ENCODE measurements around the gene SERINC3. TPM values are rescaled to one million over a fixed set of nuclear protein-coding genes. Genes with fewer than 3 reads are reported as not detected.

SERINC3 gene
- total RNA-seq, 3 donors from 2014 or later: 34.6 to 44.1 (median 37.9) TPM

- Mint-ChIP-seq H3K36me3 (ENCODE audit: insufficient read depth) (no peaks in the 10 kb centered on the region), H3K9me3 (no peaks in the 10 kb centered on the region), H3K27me3 (ENCODE audit: low read depth) (peaks cover 9% of the 10 kb centered on the region), H3K4me3 (no peak overlapping the region), H3K4me1 (ENCODE audit: low read depth) (no peaks in the 10 kb centered on the region)
- ATAC-seq (no peak), DNase-seq (no peak)
Measured at GRCh38 chr20:44455126-44455525, 66.7 kb downstream of the SERINC3 start.

DNA sequence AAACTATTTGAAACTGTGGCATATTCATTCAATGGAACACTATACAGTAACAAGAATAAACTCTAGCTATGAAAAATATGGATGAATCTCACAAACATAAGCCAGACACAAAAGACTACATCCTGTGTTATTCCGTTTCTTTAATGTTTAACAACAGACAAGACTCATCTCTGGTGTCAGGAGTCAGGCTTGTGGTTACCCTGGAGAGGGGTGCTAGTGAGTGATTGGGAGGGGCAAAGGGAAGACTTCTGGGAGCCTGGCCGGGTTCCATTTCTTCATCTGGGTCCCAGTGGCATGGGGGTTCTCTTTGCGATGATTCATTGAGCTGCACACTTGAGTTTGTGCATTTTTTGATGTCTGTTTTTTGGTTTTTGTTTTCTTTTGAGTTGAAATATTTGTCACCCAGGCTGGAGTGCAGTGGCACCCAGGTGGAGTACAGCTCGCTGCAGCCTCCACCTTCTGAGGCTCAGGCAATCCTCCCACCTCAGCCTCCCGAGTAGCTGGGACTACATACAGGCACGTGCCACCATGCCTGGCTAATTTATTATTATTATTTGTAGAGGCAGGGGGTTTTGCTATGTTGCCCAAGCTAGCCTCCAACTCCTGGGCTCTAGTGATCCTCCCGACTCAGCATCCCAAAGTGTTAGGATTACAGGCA, 67.4 kb downstream of the SERINC3 start:
- ATAC-seq: no peak
- DNase-seq: no peak
- Mint-ChIP-seq H3K9me3 (no peaks in the 10 kb centered on the region), H3K4me1 (ENCODE audit: low read depth) (no peaks in the 10 kb centered on the region), H3K27me3 (ENCODE audit: low read depth) (peaks cover 9% of the 10 kb centered on the region), H3K36me3 (ENCODE audit: insufficient read depth) (no peaks in the 10 kb centered on the region), H3K4me3 (no peak overlapping the region)

GRCh38 chr20:44450903-44451450, 70.9 kb downstream of the SERINC3 start:
- DNase-seq: no peak
- H3K27me3 Mint-ChIP-seq (ENCODE audit: low read depth): peaks cover 9% of the 10 kb centered on the region
- no peak overlapping the region for H3K4me3 Mint-ChIP-seq
- no peak for ATAC-seq
- H3K9me3 Mint-ChIP-seq: peaks cover 3% of the 10 kb centered on the region
- no peaks in the 10 kb centered on the region for H3K36me3 Mint-ChIP-seq (ENCODE audit: insufficient read depth)
- no peaks in the 10 kb centered on the region for H3K4me1 Mint-ChIP-seq (ENCODE audit: low read depth)

- Mint-ChIP-seq H3K4me3 (no peak overlapping the region), H3K4me1 (ENCODE audit: low read depth) (no peaks in the 10 kb centered on the region), H3K27me3 (ENCODE audit: low read depth) (peaks cover 12% of the 10 kb centered on the region), H3K9me3 (peaks cover 3% of the 10 kb centered on the region), H3K36me3 (ENCODE audit: insufficient read depth) (no peaks in the 10 kb centered on the region)
- no peak for DNase-seq
- no peak for ATAC-seq
Measured at GRCh38 chr20:44450281-44450889, 71.5 kb downstream of the SERINC3 start.

- Mint-ChIP-seq H3K4me3 (no peak overlapping the region), H3K36me3 (ENCODE audit: insufficient read depth) (no peaks in the 10 kb centered on the region), H3K9me3 (peaks cover 3% of the 10 kb centered on the region), H3K27me3 (ENCODE audit: low read depth) (peaks cover 12% of the 10 kb centered on the region), H3K4me1 (ENCODE audit: low read depth) (no peaks in the 10 kb centered on the region)
- ATAC-seq (no peak), DNase-seq (no peak)
Measured at GRCh38 chr20:44449864-44450263, 72.0 kb downstream of the SERINC3 start.

- no peaks in the 10 kb centered on the region for H3K4me1 Mint-ChIP-seq (ENCODE audit: low read depth)
- DNase-seq (no peak), ATAC-seq (no peak)
- H3K27me3 Mint-ChIP-seq (ENCODE audit: low read depth): peaks cover 12% of the 10 kb centered on the region
- H3K4me3 Mint-ChIP-seq: no peak overlapping the region
- H3K9me3 Mint-ChIP-seq: peaks cover 3% of the 10 kb centered on the region
- no peaks in the 10 kb centered on the region for H3K36me3 Mint-ChIP-seq (ENCODE audit: insufficient read depth)
Measured at GRCh38 chr20:44448753-44449546, 72.9 kb downstream of the SERINC3 start.

- Mint-ChIP-seq H3K36me3 (ENCODE audit: insufficient read depth) (no peaks in the 10 kb centered on the region), H3K9me3 (peaks cover 3% of the 10 kb centered on the region), H3K4me3 (no peak overlapping the region), H3K27me3 (ENCODE audit: low read depth) (peaks cover 9% of the 10 kb centered on the region), H3K4me1 (ENCODE audit: low read depth) (no peaks in the 10 kb centered on the region)
- no peak for ATAC-seq
- DNase-seq: no peak
Measured at GRCh38 chr20:44447827-44448419, 73.9 kb downstream of the SERINC3 start.

Other genes with a start within 250 kb of the SERINC3 start
- 1 to 10 TPM; 1.7 to 2.1 (median 1.8) TPM for gene FITM2, start 210.9 kb downstream of the SERINC3 start, total RNA-seq
- not detected for gene R3HDML, start 185.0 kb downstream of the SERINC3 start, total RNA-seq
- under 1 TPM; 0.11 to 0.27 (median 0.18) TPM for gene HNF4A, start 166.4 kb downstream of the SERINC3 start, total RNA-seq
- gene TTPAL, start 46.2 kb downstream of the SERINC3 start, total RNA-seq: 10 to 100 TPM; 24.3 to 25.3 (median 25.3) TPM
- 1 to 10 TPM; 2.1 to 3.5 (median 2.8) TPM for gene PKIG, start 60.5 kb upstream of the SERINC3 start, total RNA-seq
- gene ADA, start 129.6 kb upstream of the SERINC3 start, total RNA-seq: 10 to 100 TPM in 2 of 3 donors, 1 to 10 TPM in 1; 8.8 to 13.5 (median 12.5) TPM
- under 1 TPM in 1 of 3 donors, not detected in 2; 0.15 TPM for gene CCN5, start 193.3 kb upstream of the SERINC3 start, total RNA-seq
- gene KCNK15, start 223.8 kb upstream of the SERINC3 start, total RNA-seq: 1 to 10 TPM in 2 of 3 donors, under 1 TPM in 1; 0.96 to 1.6 (median 1.1) TPM